ENCODE measurements around the gene MITF. TPM values are rescaled to one million over a fixed set of nuclear protein-coding genes. Genes with fewer than 3 reads are reported as not detected.

Gene MITF
- total RNA-seq, 1 donor from 2014 or later, result 2.0 TPM

- Mint-ChIP-seq H3K4me3 (no peak overlapping the region), H3K27me3 (ENCODE audit: low read depth) (no peaks in the 10 kb centered on the region), H3K9me3 (no peaks in the 10 kb centered on the region), H3K4me1 (peaks cover 4% of the 10 kb centered on the region), H3K27ac (ENCODE audit: unreplicated experiment) (no peak overlapping the region), H3K36me3 (ENCODE audit: low read depth) (no peaks in the 10 kb centered on the region)
- no peak for DNase-seq (ENCODE audit: low read depth, low spot score)
- TF ChIP-seq CTCF (conservative IDR thresholded peaks at IDR 0.05), result no peak
These were observed 122.3 kb downstream of the MITF start for GRCh38 chr3:69861556-69861955.

GRCh38 chr3:69864141-69864540, 124.9 kb downstream of the MITF start:
- Mint-ChIP-seq H3K4me1 (peaks cover 5% of the 10 kb centered on the region), H3K27ac (ENCODE audit: unreplicated experiment) (no peak overlapping the region), H3K9me3 (no peaks in the 10 kb centered on the region), H3K36me3 (ENCODE audit: low read depth) (no peaks in the 10 kb centered on the region), H3K4me3 (no peak overlapping the region), H3K27me3 (ENCODE audit: low read depth) (no peaks in the 10 kb centered on the region)
- no peak for TF ChIP-seq CTCF (conservative IDR thresholded peaks at IDR 0.05)
- DNase-seq (ENCODE audit: low read depth, low spot score), result no peak

- H3K27ac Mint-ChIP-seq (ENCODE audit: unreplicated experiment), result no peak overlapping the region
- H3K9me3 Mint-ChIP-seq, result no peaks in the 10 kb centered on the region
- H3K36me3 Mint-ChIP-seq (ENCODE audit: low read depth), result no peaks in the 10 kb centered on the region
- no peak overlapping the region for H3K4me3 Mint-ChIP-seq
- TF ChIP-seq CTCF (conservative IDR thresholded peaks at IDR 0.05), result no peak
- no peaks in the 10 kb centered on the region for H3K27me3 Mint-ChIP-seq (ENCODE audit: low read depth)
- no peak for DNase-seq (ENCODE audit: low read depth, low spot score)
- peaks cover 5% of the 10 kb centered on the region for H3K4me1 Mint-ChIP-seq
These were observed 125.5 kb downstream of the MITF start for GRCh38 chr3:69864766-69865165.

- Mint-ChIP-seq H3K9me3 (no peaks in the 10 kb centered on the region), H3K4me3 (no peak overlapping the region), H3K36me3 (ENCODE audit: low read depth) (no peaks in the 10 kb centered on the region), H3K4me1 (peaks cover 5% of the 10 kb centered on the region), H3K27me3 (ENCODE audit: low read depth) (no peaks in the 10 kb centered on the region), H3K27ac (ENCODE audit: unreplicated experiment) (no peak overlapping the region)
- DNase-seq (ENCODE audit: low read depth, low spot score), result no peak
- no peak for TF ChIP-seq CTCF (conservative IDR thresholded peaks at IDR 0.05)
These were observed 126.8 kb downstream of the MITF start for GRCh38 chr3:69865925-69866679.

GRCh38 chr3:69866988-69867720, 127.9 kb downstream of the MITF start:
- no peak overlapping the region for H3K4me3 Mint-ChIP-seq
- H3K27me3 Mint-ChIP-seq (ENCODE audit: low read depth), result no peaks in the 10 kb centered on the region

More at GRCh38 chr3:69866988-69867720, 127.9 kb downstream of the MITF start:
- TF ChIP-seq CTCF (conservative IDR thresholded peaks at IDR 0.05), result no peak
- Mint-ChIP-seq H3K36me3 (ENCODE audit: low read depth) (no peaks in the 10 kb centered on the region), H3K4me1 (peaks cover 5% of the 10 kb centered on the region), H3K9me3 (no peaks in the 10 kb centered on the region), H3K27ac (ENCODE audit: unreplicated experiment) (no peak overlapping the region)
- no peak for DNase-seq (ENCODE audit: low read depth, low spot score)
